DMS 273 (cell line): ENCODE data around the gene TMEM132E.
"Not testable (repeated sequence)": the region's sequence is repeated elsewhere in the genome, so short reads cannot be mapped to it uniquely, and the experiment has no call there.

ENCODE experiments used
- DNase-seq: peaks from one replicate; lab custom pipeline; 2025; ENCODE audit not compliant: unreplicated experiment; lab: John Stamatoyannopoulos, UW

TMEM132E gene, protein sequence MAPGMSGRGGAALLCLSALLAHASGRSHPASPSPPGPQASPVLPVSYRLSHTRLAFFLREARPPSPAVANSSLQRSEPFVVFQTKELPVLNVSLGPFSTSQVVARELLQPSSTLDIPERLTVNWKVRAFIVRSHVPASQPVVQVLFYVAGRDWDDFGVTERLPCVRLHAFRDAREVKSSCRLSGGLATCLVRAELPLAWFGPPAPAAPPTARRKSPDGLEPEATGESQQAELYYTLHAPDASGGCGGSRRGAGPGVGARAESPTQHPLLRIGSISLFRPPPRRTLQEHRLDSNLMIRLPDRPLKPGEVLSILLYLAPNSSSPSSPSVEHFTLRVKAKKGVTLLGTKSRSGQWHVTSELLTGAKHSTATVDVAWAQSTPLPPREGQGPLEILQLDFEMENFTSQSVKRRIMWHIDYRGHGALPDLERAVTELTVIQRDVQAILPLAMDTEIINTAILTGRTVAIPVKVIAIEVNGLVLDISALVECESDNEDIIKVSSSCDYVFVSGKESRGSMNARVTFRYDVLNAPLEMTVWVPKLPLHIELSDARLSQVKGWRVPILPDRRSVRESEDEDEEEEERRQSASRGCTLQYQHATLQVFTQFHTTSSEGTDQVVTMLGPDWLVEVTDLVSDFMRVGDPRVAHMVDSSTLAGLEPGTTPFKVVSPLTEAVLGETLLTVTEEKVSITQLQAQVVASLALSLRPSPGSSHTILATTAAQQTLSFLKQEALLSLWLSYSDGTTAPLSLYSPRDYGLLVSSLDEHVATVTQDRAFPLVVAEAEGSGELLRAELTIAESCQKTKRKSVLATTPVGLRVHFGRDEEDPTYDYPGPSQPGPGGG (N-terminal part only)

DNA sequence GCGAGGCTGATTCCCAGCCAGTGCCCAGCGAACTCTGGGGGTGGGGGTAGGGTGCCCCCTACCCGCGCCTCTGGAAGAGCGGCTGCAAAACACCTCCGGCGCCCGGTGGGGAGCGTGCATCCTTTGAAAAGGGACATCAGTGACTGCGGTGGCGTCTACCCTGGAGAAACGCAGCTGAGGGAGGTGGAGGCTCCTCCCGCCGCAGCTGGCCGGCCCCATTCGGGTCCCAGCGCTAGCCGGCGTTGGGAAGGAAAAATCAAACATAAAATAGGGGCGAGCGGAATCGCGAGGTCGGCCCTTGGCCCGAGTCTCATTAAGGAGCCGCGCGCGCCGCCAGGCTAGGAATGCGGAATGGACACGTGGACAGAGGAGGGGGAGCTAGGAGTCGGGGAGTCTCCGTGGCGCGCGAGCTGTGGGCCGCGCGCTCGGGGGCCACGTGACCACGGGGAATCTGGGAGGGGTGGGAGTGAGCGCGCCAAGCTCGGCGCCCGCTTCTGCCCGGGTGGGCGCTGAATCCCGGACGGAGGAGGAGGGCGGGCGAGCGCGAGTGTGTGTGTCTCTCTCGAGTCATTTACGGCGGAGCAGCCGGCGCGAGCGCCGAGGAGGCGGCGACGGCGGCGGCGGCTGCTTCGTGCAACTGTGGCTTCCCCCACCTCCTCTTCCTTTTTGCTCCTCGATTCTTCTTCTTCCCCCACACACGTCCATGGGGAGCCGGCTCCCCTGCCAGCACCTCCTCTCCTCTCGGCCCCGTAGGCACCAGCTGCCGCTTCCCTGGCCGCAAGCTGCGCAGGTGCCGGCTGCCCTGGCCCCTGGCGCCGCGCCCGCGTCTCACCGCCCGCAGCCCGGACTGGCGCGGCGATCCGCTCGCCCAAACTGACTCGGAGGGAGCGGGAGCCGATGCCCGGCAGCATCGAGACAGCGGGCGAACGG is at the start of gene TMEM132E:
Gene TMEM132E, plus strand, starts transcription at position 566 of the 930 bp plus-strand sequence. CDS start 1,495 bp downstream, outside the sequence.
- DNase-seq: peak; percentile 77

GRCh38 chr17:34530918-34531317 is 48.5 kb upstream of the TMEM132E start:
- no peak for DNase-seq

- no peak for DNase-seq
Observed at GRCh38 chr17:34532281-34533065, 46.9 kb upstream of the TMEM132E start.

DNA sequence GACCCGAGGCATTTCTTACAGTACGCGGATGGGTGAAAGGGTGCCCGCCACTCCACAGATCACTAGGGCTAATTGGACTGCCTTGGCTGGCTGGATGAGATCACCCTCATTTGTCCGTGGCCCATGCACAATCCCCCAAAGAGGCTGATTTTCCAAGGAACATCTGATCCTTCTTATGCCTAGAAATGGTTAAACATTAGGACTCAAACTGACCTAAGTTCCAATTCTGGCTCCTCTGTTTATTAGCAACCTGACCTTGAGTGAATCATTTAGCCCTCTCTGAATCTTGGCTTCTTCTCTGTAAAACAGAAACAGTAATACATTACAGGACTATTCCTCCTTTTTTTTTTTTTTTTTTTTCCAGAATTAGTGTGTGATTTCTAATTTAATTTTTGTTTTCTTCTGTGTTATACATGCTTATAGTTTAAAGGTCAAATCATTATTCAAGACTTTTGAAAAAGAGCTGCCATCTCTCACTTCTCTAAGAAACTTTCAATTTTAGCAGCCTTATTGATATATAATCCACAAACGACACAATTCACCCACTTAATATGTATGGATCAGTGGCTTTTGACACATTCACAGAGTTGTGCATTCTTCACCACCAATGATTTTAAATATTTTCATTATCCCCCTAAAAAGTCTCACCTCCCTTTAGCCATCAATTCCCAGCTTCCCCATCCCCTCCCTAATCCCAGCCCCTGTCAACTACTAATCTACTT is 45.4 kb upstream of the TMEM132E start:
- DNase-seq: no peak

DNA sequence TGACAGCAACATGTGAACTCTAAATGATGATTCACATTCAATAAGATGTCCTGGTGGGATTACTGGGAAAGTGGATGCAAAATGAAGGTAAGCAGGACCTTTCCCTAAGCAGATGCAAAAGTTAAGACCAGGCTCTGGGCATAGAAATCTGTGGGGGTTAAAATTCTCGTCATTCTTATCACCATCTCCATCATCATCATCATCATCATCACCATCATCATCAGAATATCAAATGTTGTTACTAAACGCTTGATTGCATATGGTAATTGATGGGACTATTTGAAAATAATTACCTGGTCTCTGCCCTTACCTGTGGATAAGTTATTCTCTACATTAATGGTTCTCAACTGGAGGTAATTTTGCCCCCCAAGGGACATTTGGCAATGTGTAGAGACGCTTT is 41.9 kb upstream of the TMEM132E start:
- no peak for DNase-seq

DNA sequence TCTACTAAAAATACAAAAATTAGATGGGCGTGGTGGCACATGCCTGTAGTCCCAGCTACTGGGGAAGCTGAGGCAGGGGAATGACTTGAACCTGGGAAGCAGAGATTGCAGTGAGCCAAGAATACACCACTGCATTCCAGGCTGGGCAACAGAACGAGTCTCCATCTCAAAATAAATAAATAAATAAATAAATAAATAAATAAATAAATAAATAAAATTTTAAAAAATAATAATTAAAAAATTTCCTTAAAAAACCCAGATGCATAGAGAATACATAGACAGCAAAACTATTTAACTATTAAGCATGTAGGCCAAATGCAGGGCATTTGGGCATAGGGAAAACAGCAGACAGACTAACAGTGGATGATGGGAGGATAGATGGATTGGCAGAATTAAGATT is 40.8 kb upstream of the TMEM132E start:
- DNase-seq: not testable (repeated sequence)

GRCh38 chr17:34539881-34540280 is 39.5 kb upstream of the TMEM132E start:
- DNase-seq: no peak

GRCh38 chr17:34542700-34543336 is 36.6 kb upstream of the TMEM132E start:
- DNase-seq: peak; percentile 52

GRCh38 chr17:34547453-34548063 is 31.8 kb upstream of the TMEM132E start:
- no peak for DNase-seq

GRCh38 chr17:34549966-34550365 is 29.4 kb upstream of the TMEM132E start:
- no peak for DNase-seq

GRCh38 chr17:34553907-34554306 is 25.5 kb upstream of the TMEM132E start:
- DNase-seq: no peak

DNA sequence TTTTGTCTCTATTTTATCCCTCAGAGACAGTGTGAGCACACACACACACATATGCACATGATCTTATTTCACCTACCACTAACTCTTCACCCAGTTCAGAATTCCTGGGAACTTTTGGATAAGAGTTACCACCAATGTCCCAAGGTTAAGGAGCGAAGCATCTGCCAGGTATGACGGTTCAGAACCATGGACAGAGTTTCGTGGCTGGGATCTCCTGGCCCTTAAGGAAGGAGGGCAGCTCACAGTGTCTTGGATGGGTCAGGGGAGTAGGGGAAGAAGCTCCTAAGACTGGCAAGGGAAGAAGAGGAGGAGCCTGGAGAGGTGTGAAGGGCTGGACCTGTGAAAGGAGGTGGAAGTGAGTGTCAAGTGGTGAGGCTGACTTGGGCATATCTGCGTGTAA is 23.0 kb upstream of the TMEM132E start:
- DNase-seq: peak; percentile 6

GRCh38 chr17:34556931-34557330 is 22.5 kb upstream of the TMEM132E start:
- no peak for DNase-seq

- DNase-seq: no peak
Observed at GRCh38 chr17:34561328-34561727, 18.1 kb upstream of the TMEM132E start.

DNA sequence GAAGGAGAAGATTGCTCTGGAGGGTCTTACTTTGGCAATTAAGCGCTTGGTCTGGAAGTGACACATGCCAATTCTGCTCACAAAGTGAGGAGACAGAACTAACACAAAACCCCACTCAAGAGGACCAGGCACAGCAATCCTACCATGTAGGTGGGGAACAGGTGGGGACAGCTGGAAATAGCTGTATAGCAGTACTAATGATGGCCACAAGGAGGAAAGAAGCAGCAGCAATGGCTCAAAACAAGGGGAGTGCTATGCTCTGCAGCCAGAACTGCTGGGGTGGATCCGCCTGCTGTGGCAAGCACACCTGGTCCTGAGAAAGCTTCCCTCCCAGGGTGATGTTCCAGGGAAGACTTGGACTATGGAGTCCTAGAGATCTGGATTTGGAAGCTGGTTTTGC is 17.0 kb upstream of the TMEM132E start:
- peak; percentile 39 for DNase-seq

DNA sequence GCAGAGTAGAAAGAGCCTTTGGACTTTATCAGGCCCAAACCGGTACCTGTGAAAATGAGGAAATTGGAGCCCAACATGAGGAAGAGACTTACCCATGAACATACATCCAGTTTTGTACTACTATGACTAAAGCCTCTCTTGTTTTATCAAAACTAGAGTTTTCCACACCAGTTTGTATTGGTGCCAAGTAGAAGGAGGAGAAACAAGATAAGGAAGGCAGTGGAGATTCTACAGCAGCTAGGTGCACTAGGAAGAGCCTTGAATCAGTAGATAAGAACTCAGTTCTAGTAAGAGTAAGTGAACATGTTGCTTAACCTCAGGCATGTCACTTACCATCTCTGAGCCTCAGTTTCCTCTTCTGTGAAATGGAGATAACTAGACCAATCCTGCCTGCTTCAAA is 13.7 kb upstream of the TMEM132E start:
- no peak for DNase-seq

DNA sequence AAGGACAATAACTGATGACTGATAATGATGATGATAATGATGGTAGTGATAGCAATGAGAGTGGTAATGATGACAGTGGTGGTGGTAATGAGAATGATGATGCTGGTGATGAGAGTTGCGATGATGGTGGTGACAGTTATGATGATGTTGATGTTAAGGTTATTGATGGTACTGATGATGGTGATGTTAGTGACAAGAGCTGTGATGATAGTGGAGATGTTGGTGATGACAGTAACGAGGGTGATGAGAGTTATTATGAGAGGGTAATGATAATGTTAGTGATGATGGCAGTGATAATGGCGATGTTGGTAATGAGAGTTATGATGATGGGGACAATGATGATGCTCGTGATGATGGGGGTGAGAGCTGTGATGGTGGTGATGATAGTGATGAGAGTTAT is 13.2 kb upstream of the TMEM132E start:
- no peak for DNase-seq

DNA sequence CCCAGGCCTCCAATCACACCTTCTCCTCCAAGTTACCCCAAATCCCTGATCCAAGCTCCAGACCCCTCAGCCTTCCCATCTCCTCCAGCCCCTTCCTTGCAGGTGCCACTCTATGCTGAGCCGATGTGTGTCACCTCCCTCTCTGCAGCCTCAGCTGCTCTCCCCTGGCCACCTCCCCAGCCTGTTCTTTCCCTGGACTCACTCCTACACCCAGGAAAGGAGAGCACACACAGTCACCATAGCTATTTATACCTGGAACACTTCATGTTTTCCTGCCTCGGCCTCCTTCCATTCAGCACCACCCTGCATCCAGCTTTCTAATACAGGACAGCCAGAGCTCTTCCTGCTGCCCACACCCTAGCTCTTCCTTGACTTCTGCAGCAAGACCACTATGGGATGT is 12.5 kb upstream of the TMEM132E start:
- DNase-seq: no peak
